Measurements from ENCODE around the gene LBX1. TPM values are rescaled to one million over a fixed set of nuclear protein-coding genes. Genes with fewer than 3 reads are reported as not detected.

The LBX1 gene, protein sequence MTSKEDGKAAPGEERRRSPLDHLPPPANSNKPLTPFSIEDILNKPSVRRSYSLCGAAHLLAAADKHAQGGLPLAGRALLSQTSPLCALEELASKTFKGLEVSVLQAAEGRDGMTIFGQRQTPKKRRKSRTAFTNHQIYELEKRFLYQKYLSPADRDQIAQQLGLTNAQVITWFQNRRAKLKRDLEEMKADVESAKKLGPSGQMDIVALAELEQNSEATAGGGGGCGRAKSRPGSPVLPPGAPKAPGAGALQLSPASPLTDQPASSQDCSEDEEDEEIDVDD
- not detected in 2 replicates for total RNA-seq

DNA sequence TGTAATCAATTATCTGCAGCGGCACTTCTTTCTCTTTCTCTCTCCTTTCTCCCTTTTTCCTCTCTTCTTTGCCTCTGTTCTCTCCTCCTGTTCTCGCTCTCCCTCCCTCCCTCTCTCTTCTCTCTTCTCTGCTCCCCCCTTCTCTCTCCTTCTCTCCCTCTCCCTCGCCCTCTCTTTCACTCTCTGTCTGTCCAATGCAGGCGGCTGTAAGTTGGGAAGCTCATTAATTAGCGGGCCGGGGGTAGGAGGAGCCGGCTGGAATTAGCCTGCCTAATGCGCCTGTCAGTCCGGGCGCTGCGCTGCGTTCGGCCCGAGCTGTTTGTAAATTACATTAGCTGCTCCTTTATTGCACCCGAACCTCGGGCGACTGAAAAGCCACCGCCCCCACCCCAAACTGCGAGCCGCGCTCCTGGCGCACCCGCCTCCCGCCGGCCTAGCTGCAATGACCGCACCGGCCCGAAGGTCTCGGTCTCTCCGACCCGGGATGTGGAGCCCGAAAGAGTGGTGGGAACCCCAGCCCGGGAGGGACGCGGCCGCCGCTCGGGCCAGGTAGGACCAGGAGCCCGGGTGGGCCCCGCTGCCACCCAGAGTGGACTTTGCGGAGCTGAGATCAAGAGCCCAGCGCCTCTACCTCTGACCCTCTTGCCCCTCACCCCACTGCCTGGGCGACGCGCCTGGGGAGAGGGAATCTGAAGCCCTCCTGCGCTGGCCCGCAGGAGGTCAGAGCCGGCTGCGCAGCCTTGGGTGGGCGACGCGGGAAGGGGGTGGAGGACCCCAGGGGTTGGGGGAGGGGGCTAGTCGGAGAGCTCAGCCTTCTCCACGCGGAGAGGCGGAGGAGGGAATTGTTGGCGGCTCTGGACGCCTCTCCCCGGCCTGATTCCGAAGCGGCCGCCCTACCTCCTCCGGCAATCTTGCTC lies at the start of gene LBX1:
Gene LBX1, minus strand, starts transcription at position 198 of the 917 bp plus-strand sequence. CDS start 648 bp downstream, outside the sequence.
- DNase-seq: no peak

DNA sequence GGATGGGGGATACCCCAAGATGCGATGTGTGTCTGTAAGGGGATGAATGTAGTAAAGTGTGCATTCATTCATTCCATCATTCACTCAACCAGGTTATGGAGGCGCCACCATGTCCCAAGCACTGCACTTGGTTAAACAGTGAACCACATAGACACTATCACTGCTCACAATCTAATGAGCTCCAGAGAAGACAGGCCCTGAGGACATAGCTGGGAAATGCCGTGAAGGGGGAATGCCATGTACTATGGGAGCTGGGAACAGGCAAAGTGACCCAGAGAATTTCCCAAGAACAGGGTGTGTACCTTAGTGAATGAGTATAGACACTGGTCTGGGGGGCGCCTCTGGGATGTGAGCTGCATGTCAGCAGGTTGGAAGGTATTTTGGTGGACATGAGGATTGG lies 44.5 kb upstream of the LBX1 start:
- DNase-seq: no peak

- DNase-seq: no peak
Observed at GRCh38 chr10:101273330-101273729, 44.1 kb upstream of the LBX1 start.

GRCh38 chr10:101272229-101272868 lies 43.1 kb upstream of the LBX1 start:
- DNase-seq: peak; percentile 81

GRCh38 chr10:101270763-101271162 lies 41.5 kb upstream of the LBX1 start:
- DNase-seq: no peak

GRCh38 chr10:101267776-101268175 lies 38.5 kb upstream of the LBX1 start:
- no peak for DNase-seq

- DNase-seq: no peak
Observed at GRCh38 chr10:101267290-101267680, 38.0 kb upstream of the LBX1 start.

DNA sequence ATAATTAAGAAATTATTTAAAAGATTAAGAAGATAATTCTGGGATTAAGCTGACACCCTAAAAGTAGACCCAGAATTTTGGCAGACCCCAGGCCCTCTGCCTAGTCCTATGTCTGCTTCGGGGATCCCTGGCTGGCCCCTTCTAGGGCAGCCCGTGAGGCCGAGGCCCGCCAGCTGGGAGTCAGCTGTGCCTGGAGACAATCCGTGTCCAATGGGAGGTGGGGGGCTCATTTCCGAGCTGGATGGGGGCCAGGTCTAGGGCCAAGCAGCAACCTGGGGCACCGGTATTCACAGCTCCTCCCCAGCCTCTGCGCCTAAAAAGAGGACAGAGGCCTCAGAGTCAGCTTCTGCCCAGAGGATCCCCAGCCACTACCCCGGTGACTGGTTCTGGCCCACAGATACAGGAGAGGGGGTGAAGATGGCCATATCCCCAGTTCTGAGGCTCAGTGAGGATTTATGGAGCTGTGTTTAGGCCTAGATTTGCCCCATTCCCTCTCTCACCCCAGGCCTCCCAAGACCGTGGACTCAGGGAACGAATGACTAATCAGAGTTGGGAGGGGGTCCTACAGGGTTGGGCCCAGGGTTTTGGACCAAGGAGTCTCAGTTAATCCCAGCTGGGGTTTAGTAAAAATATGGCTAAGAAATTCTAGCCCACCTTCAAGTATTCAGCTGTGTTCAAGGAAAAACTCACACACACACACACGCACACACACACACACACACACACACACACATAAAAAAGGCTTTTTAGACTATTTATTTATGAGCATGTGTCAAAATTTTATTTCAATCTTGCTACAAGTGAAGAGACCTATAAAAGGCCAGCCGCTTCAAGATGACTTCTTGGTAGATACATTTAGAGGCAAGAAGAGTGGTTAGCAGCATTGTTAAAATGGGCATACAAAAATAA lies 37.4 kb upstream of the LBX1 start:
- DNase-seq: no peak

- DNase-seq: no peak
Observed at GRCh38 chr10:101263150-101263752, 34.0 kb upstream of the LBX1 start.

- no peak for DNase-seq
Observed at GRCh38 chr10:101262147-101262546, 32.9 kb upstream of the LBX1 start.

DNA sequence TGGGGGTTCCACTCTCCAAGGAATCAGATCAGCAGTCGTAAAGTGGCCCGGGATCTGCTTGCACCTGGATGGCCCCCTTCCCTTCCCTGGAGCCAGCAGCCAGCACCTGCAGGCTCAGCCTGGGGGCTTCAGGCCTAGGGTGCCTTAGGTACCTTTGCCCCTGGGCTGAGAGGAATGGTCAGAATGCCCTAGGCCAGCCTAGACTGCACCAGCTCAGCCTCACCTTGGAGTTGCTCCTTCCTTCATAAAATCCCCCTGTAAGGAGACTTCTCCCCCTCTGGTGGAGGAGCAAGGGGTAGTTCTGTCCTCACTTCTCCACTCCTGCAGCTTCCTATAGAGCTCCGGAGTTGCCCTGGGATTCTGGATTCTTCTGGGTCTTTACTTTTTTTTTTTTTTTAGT lies 32.4 kb upstream of the LBX1 start:
- DNase-seq: no peak

DNA sequence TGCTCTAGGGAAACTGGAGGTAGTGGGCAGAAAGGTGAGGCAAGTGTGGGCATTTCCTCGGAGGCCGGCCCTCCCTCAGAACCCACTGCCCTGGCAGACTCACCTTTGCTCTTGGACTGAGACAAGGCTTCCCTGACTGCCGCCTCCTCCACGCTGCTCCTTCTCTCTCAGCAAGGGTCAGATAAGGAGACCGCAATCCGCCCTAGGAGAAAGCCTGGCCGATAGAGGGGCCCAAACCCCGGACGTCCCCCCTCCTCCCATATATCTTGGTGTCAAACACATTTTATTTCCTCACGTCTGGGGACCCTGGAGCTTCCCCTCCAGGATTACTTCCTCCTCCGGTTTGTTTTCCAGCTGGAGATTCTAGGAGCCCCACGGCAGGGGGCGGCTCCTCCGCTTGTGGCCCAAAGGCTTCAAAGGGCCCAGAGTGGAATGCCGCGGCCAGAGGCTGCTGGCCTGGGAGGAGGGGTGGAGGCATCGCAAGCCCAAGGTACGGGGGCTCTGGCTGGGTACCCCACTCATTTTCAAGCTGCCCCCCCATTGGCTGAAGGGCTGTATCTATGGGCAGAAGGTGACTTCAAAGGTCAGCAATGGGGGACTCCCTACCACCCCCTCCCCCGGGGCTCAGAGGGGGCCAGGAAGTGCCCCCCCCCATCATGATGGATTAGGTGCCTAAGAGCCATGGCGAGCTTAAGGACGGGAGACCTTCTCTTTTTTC lies 31.7 kb upstream of the LBX1 start:
- DNase-seq: no peak

GRCh38 chr10:101258179-101258885 lies 29.1 kb upstream of the LBX1 start:
- DNase-seq: peak; percentile 20

DNA sequence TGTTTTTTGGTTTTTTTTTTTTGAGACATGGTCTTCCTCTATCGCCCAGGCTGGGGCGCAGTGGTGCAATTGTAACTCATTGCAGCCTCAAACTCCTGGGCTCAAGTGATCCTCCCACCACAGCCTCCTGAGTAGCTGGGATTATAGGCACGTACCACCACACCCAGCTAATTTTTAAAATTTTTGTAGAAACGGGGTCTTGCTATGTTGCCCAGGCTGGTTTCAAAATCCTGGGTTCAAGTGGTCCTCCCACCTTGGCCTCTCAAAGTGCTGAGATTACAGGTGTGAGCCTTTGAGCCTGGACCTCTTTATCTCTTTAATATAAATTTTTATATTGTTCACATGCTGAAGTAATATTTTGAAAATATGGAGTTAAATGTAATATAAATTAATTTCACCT lies 28.2 kb upstream of the LBX1 start:
- no peak for DNase-seq

GRCh38 chr10:101257084-101257483 lies 27.8 kb upstream of the LBX1 start:
- no peak for DNase-seq

DNA sequence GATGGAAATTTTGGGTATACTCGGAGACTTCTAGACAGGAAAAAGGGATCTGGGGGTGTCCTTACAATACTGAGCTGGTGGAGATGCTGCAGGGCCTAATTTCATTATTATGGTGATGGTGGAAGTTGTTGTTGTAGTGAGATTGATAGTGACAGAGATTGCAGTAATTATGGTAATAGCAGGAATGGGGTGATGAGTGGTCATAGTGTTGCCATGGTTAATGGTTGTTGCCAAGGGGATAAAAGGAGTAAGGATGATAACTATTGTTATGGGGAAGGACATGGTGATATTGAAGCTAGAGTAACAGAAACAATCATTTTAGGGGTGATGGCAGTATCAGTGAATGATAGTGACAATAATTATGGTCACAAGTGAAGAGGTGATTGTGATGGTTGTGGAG lies 27.1 kb upstream of the LBX1 start:
- DNase-seq: no peak

GRCh38 chr10:101250136-101250535 lies 20.9 kb upstream of the LBX1 start:
- no peak for DNase-seq

- DNase-seq: no peak
Observed at GRCh38 chr10:101249171-101249581, 19.9 kb upstream of the LBX1 start.

GRCh38 chr10:101246639-101247038 lies 17.4 kb upstream of the LBX1 start:
- DNase-seq: no peak

GRCh38 chr10:101244321-101245050 lies 15.2 kb upstream of the LBX1 start:
- DNase-seq: no peak
